Psoas muscle (tissue), 8 donors: ENCODE results near the gene TAS2R30. TPM values are rescaled to one million over a fixed set of nuclear protein-coding genes. Genes with fewer than 3 reads are reported as not detected.
A peak's percentile ranks its signal among the peaks of the same experiment; 100 is the strongest.
"Not testable (repeated sequence)": the region's sequence is repeated elsewhere in the genome, so short reads cannot be mapped to it uniquely, and the experiment has no call there.

ENCODE experiments used
- ATAC-seq, 4 donors: fragments of 200-7000 bp; cut with Tn5 transposase; one replicate each; pipeline ENCODE4 v1.9.1; 2020; ENCODE audit warnings: moderate library complexity in 3 of 4, mild to moderate bottlenecking in 2 of 4
- DNase-seq, 2 donors: peaks; one replicate each; pipeline ENCODE4 v3.0.0-alpha.2; 2020
- H3K27ac ChIP-seq: fragments of 200-600 bp; one replicate; pipeline ENCODE4 v1.8.0; 2022
- H3K27me3 ChIP-seq, 3 donors: fragments of 200-600 bp in 1 of 3; one replicate each; pipeline versions ENCODE4 v1.6.1 to v1.8.0; 2013 to 2022; ENCODE audit warnings: low read length in 2 of 3, mild to moderate bottlenecking in 2 of 3, moderate library complexity in 1 of 3; ENCODE audit not compliant: insufficient read depth in 3 of 3
- H3K36me3 ChIP-seq, 2 donors: fragments of 200-600 bp in 1 of 2; one replicate each; pipeline versions ENCODE4 v1.6.1 to v1.8.0; 2013 to 2022; ENCODE audit warnings: low read depth in 1 of 2, mild to moderate bottlenecking in 1 of 2, moderate library complexity in 1 of 2; ENCODE audit not compliant: insufficient read depth in 1 of 2
- H3K4me1 ChIP-seq: fragments of 200-600 bp; one replicate; pipeline ENCODE4 v1.8.0; 2022
- H3K4me3 ChIP-seq: fragments of 200-600 bp; one replicate; pipeline ENCODE4 v1.8.0; 2022; ENCODE audit warnings: mild to moderate bottlenecking
- H3K9me3 ChIP-seq: fragments of 200-600 bp; one replicate; pipeline ENCODE4 v1.8.0; 2022
- CTCF ChIP-seq: fragments of 200-600 bp; IDR thresholded peaks from one replicate; pipeline ENCODE4 v1.8.0; 2022; ENCODE audit warnings: antibody characterized with exemption
- WGBS, 3 donors: extraction: QIAGEN DNeasy Blood & Tissue Kit; methylation state at CpG; one replicate each; pipeline versions ENCODE4 v1.1.6 to v1.1.7; 2013; 5-methylcytosine and 5-hydroxymethylcytosine counted together
- intact Hi-C, 2 donors: fragments of 100-400 bp; cut with DNase I; formaldehyde crosslinking; loops; one replicate each; pipeline versions ENCODE4 v1.11.0 to v1.14.2; 2022
- polyA plus RNA-seq, 3 donors: library from polyadenylated mRNA; stranded (reverse); fragments of 200-250 nt; gene quantifications; one replicate each; pipeline ENCODE4 v1.2.3, GENCODE V29; 2013
- total RNA-seq, 4 donors: library from RNA; stranded (reverse); fragmentation: NEBNext Ultra II Directional in 2 of 4; extraction: Animal tissue kit (Norgen Biotek cat#: 25700) in 2 of 4; gene quantifications; one replicate each; pipeline versions ENCODE4 v1.2.1 to v1.2.4, GENCODE V29; 2021 to 2023
- donor health status: healthy with polysubstance abuse.
- donor health status: DM: no; HTN: no; CAD: no; lungs with moderate emphysema.
- donor health status: Bipolar disorder and iron deficiency.
- donor health status: healthy.
- donor health status: DM: yes; HTN: yes; CAD: no.
- donor health status: DM: no; HTN: no; CAD: no.
- donor health status: DM: no; HTN: no; CAD: no.
- donor health status: DM: yes; HTN: yes; CAD: no.

The TAS2R30 gene
- total and polyA plus RNA-seq, 7 donors: 0.03 to 1.1 (median 0.49) TPM; not detected in 1

GRCh38 chr12:11133816-11134215 is 628 bp downstream of the TAS2R30 start:
- WGBS, 3 donors: 53 to 68% (median 54%) methylated on average over 2 of the region's 2 CpGs
- TF ChIP-seq CTCF: no peak

GRCh38 chr12:11133162-11133561 is 1.3 kb downstream of the TAS2R30 start:
- no peak overlapping the region for H3K4me3 ChIP-seq
- peaks cover 4% of the 10 kb centered on the region for H3K4me1 ChIP-seq
- intact Hi-C loops: no loop called here
- no peaks in the 10 kb centered on the region for H3K27me3 ChIP-seq
- ATAC-seq (no peak), DNase-seq (no peak)
- H3K36me3 ChIP-seq: no peaks in the 10 kb centered on the region
- TF ChIP-seq CTCF: no peak
- no peaks in the 10 kb centered on the region for H3K9me3 ChIP-seq
- WGBS, 3 donors: 93 to 95% (median 95%) methylated on average over 2 of the region's 2 CpGs
- no peak overlapping the region for H3K27ac ChIP-seq

More at GRCh38 chr12:11133816-11134215, 628 bp downstream of the TAS2R30 start:
- Histone ChIP-seq H3K4me3 (no peak overlapping the region), H3K27me3 (no peaks in the 10 kb centered on the region), H3K36me3 (no peaks in the 10 kb centered on the region), H3K9me3 (no peaks in the 10 kb centered on the region), H3K27ac (no peak overlapping the region), H3K4me1 (peaks cover 4% of the 10 kb centered on the region)
- intact Hi-C loops: no loop called here
- DNase-seq (no peak), ATAC-seq (no peak)

- Histone ChIP-seq H3K27me3 (no peaks in the 10 kb centered on the region), H3K4me3 (no peak overlapping the region), H3K4me1 (peaks cover 4% of the 10 kb centered on the region), H3K27ac (no peak overlapping the region), H3K36me3 (no peaks in the 10 kb centered on the region), H3K9me3 (no peaks in the 10 kb centered on the region)
- DNase-seq: no peak
- WGBS, 3 donors: 0 to 31% (median 23%) methylated on average over 2 of the region's 2 CpGs
- TF ChIP-seq CTCF: no peak
- intact Hi-C loops: no loop called here
- ATAC-seq: peak in 3 of 4 donors; percentile 21 to 61 (median 27)
These were observed 3.4 kb downstream of the TAS2R30 start for GRCh38 chr12:11130999-11131398.

GRCh38 chr12:11130382-11130781 is 4.1 kb downstream of the TAS2R30 start:
- no peak for TF ChIP-seq CTCF
- WGBS, 3 donors: 61 to 89% (median 72%) methylated on average over 3 of the region's 3 CpGs
- H3K36me3 ChIP-seq: no peaks in the 10 kb centered on the region
- no peak overlapping the region for H3K27ac ChIP-seq
- peak in 2 of 4 donors; percentile 24 to 42 for ATAC-seq
- no peak overlapping the region for H3K4me3 ChIP-seq
- no peaks in the 10 kb centered on the region for H3K9me3 ChIP-seq
- DNase-seq: no peak
- H3K27me3 ChIP-seq: no peaks in the 10 kb centered on the region
- intact Hi-C loops: no loop called here
- peaks cover 4% of the 10 kb centered on the region for H3K4me1 ChIP-seq

GRCh38 chr12:11114130-11114529 is 20.3 kb downstream of the TAS2R30 start:
- H3K9me3 ChIP-seq: peaks cover 13% of the 10 kb centered on the region
- H3K27me3 ChIP-seq, ATAC-seq, H3K4me3 ChIP-seq, intact Hi-C loops, H3K36me3 ChIP-seq, H3K27ac ChIP-seq, DNase-seq, H3K4me1 ChIP-seq: not testable (repeated sequence)
- WGBS, 3 donors: 98 to 100% (median 100%) methylated on average over 1 of the region's 1 CpG

- H3K4me1 ChIP-seq, ATAC-seq, H3K27ac ChIP-seq, H3K9me3 ChIP-seq, H3K27me3 ChIP-seq, H3K36me3 ChIP-seq, H3K4me3 ChIP-seq, intact Hi-C loops, DNase-seq: not testable (repeated sequence)
- 95 to 99% (median 95%) methylated on average over 1 of the region's 1 CpG for WGBS, 3 donors
These were observed 23.2 kb downstream of the TAS2R30 start for GRCh38 chr12:11111213-11111612.
